Esophagus muscularis mucosa (tissue), 4 donors: ENCODE results near the gene AFF1.

Experiments
- CTCF ChIP-seq, 3 experiments: fragments of 200-600 bp in 2 of 3; fragments of 450-650 bp in 1 of 3; sonication (generic) in 2 of 3; IDR thresholded peaks; one replicate each; pipeline ENCODE4 v1.5.1; 2017 to 2019; ENCODE audit warnings: antibody characterized with exemption in 3 of 3, mild to moderate bottlenecking in 2 of 3, moderate library complexity in 1 of 3
- EP300 ChIP-seq: sonication (generic); formaldehyde crosslinking; IDR thresholded peaks from one replicate; pipeline ENCODE4 v1.6.1; 2017; ENCODE audit warnings: antibody characterized with exemption
- POLR2A ChIP-seq: fragments of 450-650 bp; IDR thresholded peaks from one replicate; pipeline ENCODE4 v1.6.1; 2017; ENCODE audit warnings: antibody characterized with exemption, moderate library complexity, mild to moderate bottlenecking, low read depth
- POLR2AphosphoS5 ChIP-seq, 2 donors: sonication (generic); formaldehyde crosslinking; IDR thresholded peaks; one replicate each; pipeline ENCODE4 v1.6.1; 2017; ENCODE audit warnings: antibody characterized with exemption in 2 of 2

- TF ChIP-seq POLR2AphosphoS5 (IDR thresholded peaks at IDR 0.05) (no peak), CTCF (IDR thresholded peaks at IDR 0.05) (no peak), POLR2A (no peak), EP300 (no peak)
These were observed 96.1 kb downstream of the AFF1 start for GRCh38 chr4:87030755-87031441.
